NT2/D1 (cell line): Measurements from ENCODE around the gene EFCAB6.

Experiments used
- SUZ12 ChIP-seq: IDR thresholded peaks from 2 replicates; pipeline ENCODE4 v1.6.1; 2011; ENCODE audit not compliant: insufficient read length, insufficient read depth; ENCODE audit errors: extremely low read depth
- YY1 ChIP-seq: IDR thresholded peaks from 2 replicates; pipeline ENCODE4 v1.6.1; 2011; ENCODE audit not compliant: insufficient read length, insufficient read depth
- ZNF274 ChIP-seq: IDR thresholded peaks from 2 replicates; pipeline ENCODE4 v1.6.1; 2011; ENCODE audit warnings: mild to moderate bottlenecking, low read depth, low read length

- TF ChIP-seq YY1 (no peak), ZNF274 (no peak), SUZ12 (no peak)
These were observed 291.5 kb downstream of the EFCAB6 start for GRCh38 chr22:43520632-43521039.
